ENCODE measurements around the gene TCL1B. TPM values are rescaled to one million over a fixed set of nuclear protein-coding genes. Genes with fewer than 3 reads are reported as not detected.

Gene TCL1B
- total and polyA plus RNA-seq, 3 donors from 2014 or later = 3.7 to 5.6 (median 5.1) TPM

- Histone ChIP-seq H3K27me3 (no peaks in the 10 kb centered on the region), H3K27ac (no peak overlapping the region), H3K36me3 (ENCODE audit: low read depth, missing control alignments) (no peaks in the 10 kb centered on the region), H3K4me1 (no peaks in the 10 kb centered on the region), H3K4me3 (no peak overlapping the region), H3K9me3 (no peaks in the 10 kb centered on the region)
- no peak for TF ChIP-seq POLR2A (IDR thresholded peaks at IDR 0.05)
- TF ChIP-seq, protein P1, sequence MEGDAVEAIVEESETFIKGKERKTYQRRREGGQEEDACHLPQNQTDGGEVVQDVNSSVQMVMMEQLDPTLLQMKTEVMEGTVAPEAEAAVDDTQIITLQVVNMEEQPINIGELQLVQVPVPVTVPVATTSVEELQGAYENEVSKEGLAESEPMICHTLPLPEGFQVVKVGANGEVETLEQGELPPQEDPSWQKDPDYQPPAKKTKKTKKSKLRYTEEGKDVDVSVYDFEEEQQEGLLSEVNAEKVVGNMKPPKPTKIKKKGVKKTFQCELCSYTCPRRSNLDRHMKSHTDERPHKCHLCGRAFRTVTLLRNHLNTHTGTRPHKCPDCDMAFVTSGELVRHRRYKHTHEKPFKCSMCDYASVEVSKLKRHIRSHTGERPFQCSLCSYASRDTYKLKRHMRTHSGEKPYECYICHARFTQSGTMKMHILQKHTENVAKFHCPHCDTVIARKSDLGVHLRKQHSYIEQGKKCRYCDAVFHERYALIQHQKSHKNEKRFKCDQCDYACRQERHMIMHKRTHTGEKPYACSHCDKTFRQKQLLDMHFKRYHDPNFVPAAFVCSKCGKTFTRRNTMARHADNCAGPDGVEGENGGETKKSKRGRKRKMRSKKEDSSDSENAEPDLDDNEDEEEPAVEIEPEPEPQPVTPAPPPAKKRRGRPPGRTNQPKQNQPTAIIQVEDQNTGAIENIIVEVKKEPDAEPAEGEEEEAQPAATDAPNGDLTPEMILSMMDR (IDR thresholded peaks at IDR 0.05) = no peak
- no peak for DNase-seq
- 94 to 95% methylated on average over 9 of the region's 9 CpGs for WGBS, 2 donors
- intact Hi-C loops (cut with DNase I; ENCODE audit: low total_unique reads) = no loop called here
Measured at GRCh38 chr14:95712398-95712797, 26.2 kb downstream of the TCL1B start.

DNA sequence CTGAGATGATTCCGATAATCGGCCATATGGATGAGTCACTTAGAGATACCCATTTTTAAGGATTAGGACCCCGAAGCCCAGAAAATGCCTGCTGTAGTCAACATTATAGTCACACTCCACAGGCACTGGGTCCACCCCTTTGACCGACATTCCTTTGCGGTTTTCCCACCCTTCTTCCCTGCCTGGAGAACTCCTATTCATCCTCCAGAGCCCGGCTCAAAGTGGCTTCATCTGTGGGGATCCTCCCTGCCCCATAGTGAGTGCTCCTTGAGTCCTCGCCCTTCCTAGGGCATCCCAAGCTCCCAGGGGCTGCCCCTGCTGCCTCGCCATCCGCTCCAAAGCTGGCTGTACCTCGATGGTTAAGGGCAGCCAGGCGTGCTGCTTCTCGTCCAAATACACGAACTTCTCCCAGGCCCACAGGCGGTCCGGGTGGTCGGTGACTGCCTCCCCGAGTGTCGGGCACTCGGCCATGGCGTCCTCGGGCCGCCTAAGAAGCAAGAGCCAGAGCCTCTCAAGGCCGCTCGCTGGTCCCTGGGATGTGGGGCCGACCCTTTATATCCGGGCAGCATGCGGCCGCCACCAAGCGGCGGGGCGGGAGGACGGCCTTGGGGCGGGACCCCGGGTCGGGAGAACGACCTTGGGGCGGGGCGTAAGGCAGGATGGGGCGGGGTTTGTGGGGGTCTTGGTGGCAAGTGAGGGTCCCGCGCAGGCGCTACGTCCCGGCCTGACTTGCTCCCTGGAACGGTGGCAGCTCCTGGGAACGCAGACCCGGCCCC lies 27.6 kb downstream of the TCL1B start, which contains the start of gene TCL1A:
TCL1A (minus strand) TSS at position 530 of the 776 bp plus-strand sequence; CDS start at position 471, 59 bp downstream.
- peak within 1 kb of the TSS in 1 of 2 donors; percentile 13 for H3K27ac ChIP-seq
- no peak for TF ChIP-seq POLR2A (IDR thresholded peaks at IDR 0.05)
- TF ChIP-seq, protein P1 (IDR thresholded peaks at IDR 0.05) = no peak
- peak; percentile 58 for DNase-seq
- H3K9me3 ChIP-seq = no peaks in the 10 kb centered on the region
- H3K27me3 ChIP-seq = no peaks in the 10 kb centered on the region
- peak within 1 kb of the TSS; percentile 37 to 59 for H3K4me3 ChIP-seq
- no peaks in the 10 kb centered on the region for H3K4me1 ChIP-seq
- intact Hi-C loops (cut with DNase I; ENCODE audit: low total_unique reads) = no loop called here
- no peaks in the 10 kb centered on the region for H3K36me3 ChIP-seq (ENCODE audit: low read depth, missing control alignments)
- 42 to 62% methylated on average over 27 to 45 of the region's 47 CpGs for WGBS, 2 donors

DNA sequence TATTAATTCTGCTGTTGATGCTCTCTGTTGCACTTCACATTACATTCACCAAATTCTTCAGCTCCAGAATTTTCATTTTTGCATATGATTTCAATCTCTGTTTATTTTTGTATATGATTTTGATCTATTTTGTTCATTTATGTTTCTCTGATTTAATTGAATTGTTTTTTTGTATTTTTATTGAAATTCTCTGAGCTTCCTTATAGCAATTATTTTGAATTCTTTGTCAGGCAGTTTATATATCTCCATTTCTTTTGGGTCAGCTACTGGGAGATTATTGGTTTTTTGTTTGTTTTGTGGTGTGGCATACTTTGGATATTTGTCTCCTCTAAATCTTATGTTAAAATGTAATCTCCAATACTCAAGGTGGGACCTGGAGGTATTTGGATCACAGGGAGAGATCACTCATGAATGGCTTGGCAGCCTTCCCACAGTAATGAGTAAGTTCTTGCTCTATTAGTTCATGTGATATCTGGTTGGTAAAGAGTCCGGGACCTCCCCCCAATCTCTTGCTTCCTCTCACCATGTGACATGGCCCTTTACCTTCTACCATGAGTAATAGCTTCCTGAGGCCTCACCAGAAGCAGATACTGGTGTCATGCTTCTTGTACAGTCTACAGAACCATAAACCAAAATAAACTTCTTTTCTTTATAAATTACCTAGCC lies 36.4 kb downstream of the TCL1B start:
- DNase-seq = no peak

DNA sequence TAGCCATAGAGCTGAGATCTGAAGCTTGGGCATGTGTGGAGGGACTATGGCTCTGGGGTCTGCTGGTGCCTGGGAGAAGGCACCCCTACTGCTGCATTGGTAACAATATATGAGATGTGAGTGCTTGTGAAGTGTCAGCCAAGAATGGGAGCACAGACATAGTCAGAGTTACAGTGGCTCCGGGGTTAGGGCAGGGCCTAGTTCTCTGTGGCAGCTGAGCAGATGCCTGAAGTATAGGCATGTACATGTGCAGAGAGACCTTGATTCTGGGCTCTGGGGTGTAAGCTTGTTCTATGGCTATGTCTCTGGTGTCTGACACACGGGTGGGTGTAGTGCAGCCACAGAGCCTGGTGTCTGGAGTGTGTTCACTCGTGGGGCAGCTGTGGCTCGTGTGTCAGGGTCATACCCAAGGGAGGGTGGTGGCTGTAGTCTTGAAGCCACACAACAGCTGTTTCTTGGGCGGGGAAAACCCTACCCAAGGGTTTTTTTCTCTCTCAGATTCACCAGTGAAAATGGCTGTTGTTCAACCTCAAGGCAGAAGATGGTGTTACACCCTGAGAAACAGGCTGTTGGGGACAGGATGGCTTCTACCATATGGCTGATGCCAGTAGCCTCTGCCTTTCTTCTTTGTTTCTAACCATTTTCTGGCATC lies 39.6 kb downstream of the TCL1B start:
- H3K27ac ChIP-seq = no peak overlapping the region
- intact Hi-C loops (cut with DNase I; ENCODE audit: low total_unique reads) = no loop called here

More for the DNA sequence above, 36.4 kb downstream of the TCL1B start:
- H3K4me3 ChIP-seq = no peak overlapping the region
- no peaks in the 10 kb centered on the region for H3K4me1 ChIP-seq
- TF ChIP-seq POLR2A (IDR thresholded peaks at IDR 0.05) = no peak
- TF ChIP-seq, protein P1 (IDR thresholded peaks at IDR 0.05) = no peak
- H3K9me3 ChIP-seq = no peaks in the 10 kb centered on the region
- 91 to 92% methylated on average over 1 of the region's 1 CpG for WGBS, 2 donors
- no peak overlapping the region for H3K27ac ChIP-seq
- intact Hi-C loops (cut with DNase I; ENCODE audit: low total_unique reads) = no loop called here
- H3K36me3 ChIP-seq (ENCODE audit: low read depth, missing control alignments) = no peaks in the 10 kb centered on the region
- no peaks in the 10 kb centered on the region for H3K27me3 ChIP-seq

More for the DNA sequence above, 39.6 kb downstream of the TCL1B start:
- Histone ChIP-seq H3K4me3 (no peak overlapping the region), H3K4me1 (no peaks in the 10 kb centered on the region), H3K36me3 (ENCODE audit: low read depth, missing control alignments) (no peaks in the 10 kb centered on the region), H3K27me3 (no peaks in the 10 kb centered on the region), H3K9me3 (no peaks in the 10 kb centered on the region)
- no peak for DNase-seq
- WGBS, 2 donors = 77 to 87% methylated on average over 5 of the region's 5 CpGs
- TF ChIP-seq, protein P1 (IDR thresholded peaks at IDR 0.05) = no peak
- no peak for TF ChIP-seq POLR2A (IDR thresholded peaks at IDR 0.05)
